BLaER1 (cell line): ENCODE data around the gene NLGN2.
A peak's percentile ranks its signal among the peaks of the same experiment; 100 is the strongest.

Experiments used
- H3K27ac ChIP-seq: shearing (Covaris generic); formaldehyde crosslinking; 2 replicates; pipeline ENCODE4 v1.8.1; 2022
- H3K27me3 ChIP-seq: shearing (Covaris generic); formaldehyde crosslinking; 2 replicates; pipeline ENCODE4 v1.8.1; 2022
- H3K36me3 ChIP-seq: shearing (Covaris generic); formaldehyde crosslinking; 2 replicates; pipeline ENCODE4 v1.8.1; 2022
- H3K4me1 ChIP-seq: shearing (Covaris generic); formaldehyde crosslinking; 2 replicates; pipeline ENCODE4 v1.8.1; 2022
- H3K4me2 ChIP-seq: shearing (Covaris generic); formaldehyde crosslinking; 2 replicates; pipeline ENCODE4 v1.8.1; 2022
- H3K4me3 ChIP-seq: shearing (Covaris generic); formaldehyde crosslinking; 2 replicates; pipeline ENCODE4 v1.8.1; 2022
- H3K9ac ChIP-seq: shearing (Covaris generic); formaldehyde crosslinking; 2 replicates; pipeline ENCODE4 v1.8.1; 2022
- H3K9me3 ChIP-seq: shearing (Covaris generic); formaldehyde crosslinking; 2 replicates; pipeline ENCODE4 v1.8.1; 2022
- H4K20me1 ChIP-seq: shearing (Covaris generic); formaldehyde crosslinking; 2 replicates; pipeline ENCODE4 v1.8.1; 2022
- Cebpa-rat ChIP-seq: shearing (Covaris generic); IDR thresholded peaks from 2 replicates; pipeline ENCODE4 v1.8.1; 2022

The NLGN2 gene

DNA sequence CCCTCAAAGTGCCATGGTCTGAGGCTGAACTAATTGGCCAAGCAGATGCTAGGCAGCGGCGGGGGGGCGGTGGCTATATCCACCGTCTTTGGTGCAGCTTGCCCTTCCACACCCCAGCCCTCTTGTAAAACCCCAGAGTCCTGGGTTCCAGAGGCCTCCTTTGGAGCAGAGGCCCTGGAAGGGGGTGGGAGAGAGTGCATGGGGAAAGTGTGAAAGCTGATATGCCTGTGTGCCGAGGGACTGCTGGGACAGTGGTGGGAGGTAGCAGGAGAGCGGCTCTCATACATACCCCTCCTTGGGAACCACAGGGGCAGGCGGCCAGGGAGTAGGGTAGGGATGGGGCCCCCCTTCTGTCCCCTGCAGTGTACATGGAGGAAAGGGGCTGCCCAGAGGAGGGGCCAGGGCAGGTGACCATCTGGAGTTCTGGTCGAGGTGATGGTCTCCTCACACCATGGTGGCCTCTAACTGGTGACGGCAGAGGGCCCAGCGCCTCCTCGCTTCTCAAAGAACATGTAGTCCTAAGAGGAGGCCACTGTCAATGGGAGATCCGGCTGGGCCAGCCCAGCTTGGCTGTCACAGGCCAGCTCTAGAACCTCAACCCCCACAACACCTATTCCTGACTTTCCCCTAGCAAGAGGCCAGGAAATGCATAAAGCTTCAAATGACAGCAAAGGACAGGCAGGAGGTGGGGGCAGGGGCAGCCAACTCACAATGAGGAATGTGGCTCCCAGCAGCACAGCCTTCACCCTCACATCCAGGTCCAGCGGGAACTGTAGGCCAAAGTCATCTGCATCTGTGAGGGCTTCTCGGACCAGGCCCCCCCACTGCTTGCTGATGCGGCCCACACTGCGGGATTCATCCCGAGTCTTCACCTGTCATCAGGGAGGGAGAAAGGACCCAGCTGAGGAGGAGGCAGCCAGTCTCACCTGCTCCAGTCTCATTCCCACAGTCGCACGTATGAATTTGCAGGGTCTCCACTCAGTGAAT lies 17.4 kb upstream of the NLGN2 start:
- no peak overlapping the region for H3K27ac ChIP-seq
- peaks cover 17% of the 10 kb centered on the region; the same call in 1 of the 2 replicates for H4K20me1 ChIP-seq
- TF ChIP-seq Cebpa-rat: no peak
- peaks cover 34% of the 10 kb centered on the region for H3K4me1 ChIP-seq
- H3K36me3 ChIP-seq: peaks cover 52% of the 10 kb centered on the region
- no peak overlapping the region for H3K4me2 ChIP-seq
- no peak overlapping the region for H3K4me3 ChIP-seq
- no peaks in the 10 kb centered on the region for H3K27me3 ChIP-seq
- no peak overlapping the region for H3K9ac ChIP-seq
- H3K9me3 ChIP-seq: no peaks in the 10 kb centered on the region

- Histone ChIP-seq H3K4me2 (peak overlapping the region; percentile 40), H3K27ac (no peak overlapping the region), H3K4me1 (peaks cover 37% of the 10 kb centered on the region), H3K4me3 (no peak overlapping the region), H3K27me3 (no peaks in the 10 kb centered on the region), H3K9me3 (no peaks in the 10 kb centered on the region), H4K20me1 (peaks cover 12% of the 10 kb centered on the region; the same call in 1 of the 2 replicates), H3K36me3 (peaks cover 52% of the 10 kb centered on the region), H3K9ac (no peak overlapping the region)
- TF ChIP-seq Cebpa-rat: no peak
These were observed 16.3 kb upstream of the NLGN2 start for GRCh38 chr17:7391307-7391706.

DNA sequence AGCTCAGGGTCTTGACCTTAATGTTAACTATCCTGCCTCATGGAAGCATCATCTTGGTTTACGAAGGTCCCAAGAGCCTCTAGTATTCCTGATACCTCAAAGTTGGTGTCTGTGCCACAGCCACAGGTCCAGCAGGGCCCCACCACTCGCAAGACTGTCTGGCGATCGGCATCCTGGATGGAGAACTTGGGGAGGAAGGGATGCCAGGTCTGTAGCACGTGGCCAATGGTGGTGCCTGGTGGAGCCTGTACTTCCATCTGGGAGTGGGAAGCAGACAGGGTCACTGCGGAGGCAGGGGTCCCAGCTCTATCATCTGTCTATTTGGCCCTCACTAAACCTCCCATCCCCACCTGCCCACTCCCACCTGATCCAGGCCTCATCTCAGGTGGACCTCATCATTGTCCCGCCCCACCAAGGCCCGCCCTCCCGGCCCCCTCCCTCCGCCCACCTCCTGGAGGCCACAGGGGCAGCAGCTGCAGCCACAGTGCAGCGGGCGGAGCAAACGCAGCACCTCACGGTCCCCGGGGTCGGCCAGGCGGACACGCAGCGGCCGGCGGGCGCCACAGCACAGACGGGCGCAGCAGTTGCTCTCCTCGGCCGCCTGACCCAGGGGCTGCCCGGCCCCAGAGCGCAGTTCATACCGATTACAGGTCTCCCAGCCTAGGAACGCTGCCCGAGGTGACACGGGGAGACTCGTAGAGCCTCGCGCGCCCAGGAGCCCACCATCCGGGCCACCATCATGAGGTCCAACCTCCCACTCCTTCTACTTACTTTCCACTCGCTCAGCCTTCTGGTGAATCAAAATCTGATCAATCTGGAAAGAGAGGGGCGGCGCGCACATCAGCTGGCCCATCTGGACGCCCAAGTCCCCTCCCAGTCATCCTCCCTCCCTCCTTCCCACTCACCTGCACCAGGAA lies 14.7 kb upstream of the NLGN2 start:
- peak overlapping the region; percentile 97 for H3K4me2 ChIP-seq
- no peaks in the 10 kb centered on the region for H3K9me3 ChIP-seq
- H3K9ac ChIP-seq: peak overlapping the region; percentile 87
- peaks cover 37% of the 10 kb centered on the region for H3K4me1 ChIP-seq
- H4K20me1 ChIP-seq: 0 out of 2 replicates have a peak, but pooled peaks cover 7% of the 10 kb centered on the region
- TF ChIP-seq Cebpa-rat: no peak
- H3K27me3 ChIP-seq: no peaks in the 10 kb centered on the region
- H3K27ac ChIP-seq: peak overlapping the region; percentile 88
- peak overlapping the region; percentile 90 for H3K4me3 ChIP-seq
- H3K36me3 ChIP-seq: peaks cover 48% of the 10 kb centered on the region

- no peaks in the 10 kb centered on the region for H3K9me3 ChIP-seq
- H3K36me3 ChIP-seq: peaks cover 40% of the 10 kb centered on the region
- no peak for TF ChIP-seq Cebpa-rat
- no peaks in the 10 kb centered on the region for H3K27me3 ChIP-seq
- peak overlapping the region; percentile 97 for H3K4me2 ChIP-seq
- 0 out of 2 replicates have a peak, but pooled peaks cover 4% of the 10 kb centered on the region for H4K20me1 ChIP-seq
- H3K4me1 ChIP-seq: peaks cover 32% of the 10 kb centered on the region
- H3K9ac ChIP-seq: peak overlapping the region; percentile 87
- peak overlapping the region; percentile 90 for H3K4me3 ChIP-seq
- peak overlapping the region; percentile 88 for H3K27ac ChIP-seq
These were observed 13.8 kb upstream of the NLGN2 start for GRCh38 chr17:7393613-7394451.

GRCh38 chr17:7394452-7395191 lies 13.0 kb upstream of the NLGN2 start, which contains the start of gene PLSCR3:
TSS of gene PLSCR3 (minus strand) at chr17:7394525. CDS start at chr17:7394110, 415 bp downstream.
- Histone ChIP-seq H3K27ac (peak within 1 kb of the TSS; percentile 88), H3K4me3 (peak within 1 kb of the TSS; percentile 90), H3K9ac (peak within 1 kb of the TSS; percentile 87), H3K36me3 (peaks cover 32% of the 10 kb centered on the region), H3K9me3 (no peaks in the 10 kb centered on the region), H4K20me1 (no peaks in the 10 kb centered on the region), H3K27me3 (no peaks in the 10 kb centered on the region), H3K4me1 (peaks cover 26% of the 10 kb centered on the region), H3K4me2 (peak within 1 kb of the TSS; percentile 97)
- TF ChIP-seq Cebpa-rat: no peak

GRCh38 chr17:7396147-7396546 lies 11.5 kb upstream of the NLGN2 start:
- H3K9me3 ChIP-seq: no peaks in the 10 kb centered on the region
- H3K4me2 ChIP-seq: no peak overlapping the region
- no peak overlapping the region for H3K9ac ChIP-seq
- peaks cover 16% of the 10 kb centered on the region for H3K36me3 ChIP-seq
- no peaks in the 10 kb centered on the region for H4K20me1 ChIP-seq
- no peak overlapping the region for H3K4me3 ChIP-seq
- H3K27me3 ChIP-seq: no peaks in the 10 kb centered on the region
- H3K4me1 ChIP-seq: peaks cover 23% of the 10 kb centered on the region
- no peak for TF ChIP-seq Cebpa-rat
- no peak overlapping the region for H3K27ac ChIP-seq

GRCh38 chr17:7398612-7399011 lies 9.0 kb upstream of the NLGN2 start:
- Histone ChIP-seq H3K9me3 (no peaks in the 10 kb centered on the region), H3K27ac (no peak overlapping the region), H3K9ac (no peak overlapping the region), H3K4me1 (peaks cover 18% of the 10 kb centered on the region), H3K4me3 (no peak overlapping the region), H3K27me3 (no peaks in the 10 kb centered on the region), H4K20me1 (peaks cover 8% of the 10 kb centered on the region; the same call in 1 of the 2 replicates), H3K4me2 (no peak overlapping the region), H3K36me3 (no peaks in the 10 kb centered on the region)
- no peak for TF ChIP-seq Cebpa-rat

DNA sequence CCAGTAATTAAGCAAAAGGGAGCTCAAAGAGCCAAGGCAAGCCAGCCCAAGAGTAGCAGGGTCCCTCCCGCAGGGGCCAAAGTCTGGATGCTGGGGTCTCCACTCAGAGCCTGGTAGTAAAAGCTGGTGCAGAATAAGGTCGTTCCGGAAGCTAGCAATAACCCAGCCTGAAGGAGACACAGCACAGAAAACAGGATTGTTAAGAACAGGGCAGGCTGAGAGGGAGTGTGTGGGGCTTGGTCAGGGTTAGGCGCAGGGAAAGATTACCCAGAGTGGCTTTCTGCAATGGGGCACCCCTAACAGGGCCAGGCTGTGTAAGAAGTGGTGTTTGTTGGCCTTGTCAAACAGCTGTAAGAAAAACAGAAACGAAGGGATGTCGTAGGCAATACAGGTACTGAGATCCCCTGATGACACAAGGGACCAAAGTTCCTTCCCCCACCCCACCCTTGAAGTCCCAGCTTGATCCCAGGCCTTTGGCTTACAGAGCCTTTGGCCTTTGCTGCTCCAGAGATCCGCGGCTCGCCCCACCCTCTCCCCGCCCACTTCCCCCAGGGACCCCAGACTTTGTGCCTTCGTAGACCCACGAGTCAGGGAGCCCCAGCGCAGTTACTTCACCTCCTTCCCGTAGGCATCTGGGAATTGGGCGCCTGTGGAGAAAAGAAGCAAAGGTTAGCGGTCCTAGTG lies 4.5 kb upstream of the NLGN2 start:
- Histone ChIP-seq H3K4me1 (peaks cover 30% of the 10 kb centered on the region), H3K9me3 (no peaks in the 10 kb centered on the region), H3K27me3 (no peaks in the 10 kb centered on the region), H3K4me3 (peak overlapping the region; percentile 79), H3K4me2 (peak overlapping the region; percentile 84), H3K9ac (peak overlapping the region; percentile 84), H4K20me1 (peaks cover 8% of the 10 kb centered on the region; the same call in 1 of the 2 replicates), H3K27ac (peak overlapping the region; percentile 82), H3K36me3 (peaks cover under 1% of the 10 kb centered on the region; the same call in 1 of the 2 replicates)
- TF ChIP-seq Cebpa-rat: no peak
